Suppressor macrophage treated with lipopolysaccharide for 4 hours (primary cell): Measurements from ENCODE around the gene VIPR1.

Experiments
- DNase-seq: peaks from one replicate; pipeline ENCODE4 v3.0.0-alpha.2; 2020

The VIPR1 gene

DNA sequence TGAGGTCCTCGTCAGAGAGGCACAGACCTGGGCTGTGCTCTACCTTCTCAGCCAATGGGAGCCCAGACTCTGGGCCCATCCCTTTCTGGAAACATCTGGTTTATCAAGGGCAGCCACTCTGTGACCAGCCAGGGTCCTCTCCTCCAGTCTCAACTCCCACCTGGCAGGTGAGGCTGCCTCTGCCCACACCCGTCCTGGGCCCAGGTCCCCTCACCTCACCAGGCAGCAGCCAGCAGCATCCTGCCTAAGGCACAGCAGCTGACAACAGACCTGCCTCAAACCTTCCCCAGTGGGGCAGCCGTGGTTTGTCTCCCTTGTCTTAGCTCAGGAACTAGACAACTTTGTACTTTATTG, 8.7 kb upstream of the VIPR1 start:
- DNase-seq, result no peak

DNA sequence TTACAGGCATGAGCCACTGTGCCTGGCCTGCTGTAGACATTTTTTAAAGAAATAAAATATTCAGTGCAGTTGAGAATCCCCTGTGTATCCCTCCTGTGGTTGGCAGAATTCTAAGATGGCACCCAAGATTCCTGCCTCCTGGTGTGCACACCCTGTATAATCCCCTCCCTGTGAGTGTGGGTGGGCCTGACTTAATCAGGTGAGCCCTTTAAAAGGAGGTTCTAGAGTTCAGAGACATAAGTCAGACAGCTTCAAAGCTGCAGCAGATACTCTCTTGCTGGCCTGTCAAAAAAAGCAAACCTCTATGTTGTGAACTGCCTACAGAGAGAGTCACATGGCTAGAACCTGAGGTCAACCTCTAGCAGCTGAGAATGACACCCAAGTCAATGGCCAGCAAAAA, 7.0 kb upstream of the VIPR1 start:
- DNase-seq, result no peak

DNA sequence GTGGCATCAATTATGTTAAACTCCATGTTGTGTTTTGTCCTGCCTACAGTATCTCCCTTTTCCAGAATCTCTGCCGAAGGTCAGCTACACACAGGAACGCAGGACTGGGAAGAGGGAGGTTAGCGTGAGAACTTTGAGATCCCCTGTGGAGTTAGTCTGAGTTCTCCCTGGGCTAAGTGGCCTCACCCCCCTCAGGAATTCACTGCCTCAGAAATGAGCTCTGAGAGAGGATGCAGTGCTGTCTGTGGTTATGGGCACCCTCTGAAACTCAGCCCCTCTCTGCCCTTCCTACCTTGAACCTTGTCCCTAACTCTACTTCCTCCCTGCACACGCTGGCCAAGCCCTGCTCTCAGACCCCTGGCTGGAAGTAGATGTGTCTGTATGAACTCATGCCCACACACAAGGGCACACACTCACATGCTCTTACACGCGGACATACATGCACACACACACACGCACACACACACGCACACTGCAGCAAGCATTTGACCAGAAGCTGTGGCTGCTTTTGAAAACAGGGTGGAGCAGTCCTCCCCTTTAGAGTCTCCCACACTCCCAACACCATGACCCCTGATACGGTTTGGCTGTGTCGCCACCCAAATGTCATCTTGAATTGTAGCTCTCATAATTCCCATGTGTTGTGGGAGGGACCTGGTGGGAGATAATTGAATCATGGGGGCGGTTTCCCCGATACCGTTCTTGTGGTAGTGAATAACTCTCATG, 5.3 kb upstream of the VIPR1 start:
- no peak for DNase-seq

DNA sequence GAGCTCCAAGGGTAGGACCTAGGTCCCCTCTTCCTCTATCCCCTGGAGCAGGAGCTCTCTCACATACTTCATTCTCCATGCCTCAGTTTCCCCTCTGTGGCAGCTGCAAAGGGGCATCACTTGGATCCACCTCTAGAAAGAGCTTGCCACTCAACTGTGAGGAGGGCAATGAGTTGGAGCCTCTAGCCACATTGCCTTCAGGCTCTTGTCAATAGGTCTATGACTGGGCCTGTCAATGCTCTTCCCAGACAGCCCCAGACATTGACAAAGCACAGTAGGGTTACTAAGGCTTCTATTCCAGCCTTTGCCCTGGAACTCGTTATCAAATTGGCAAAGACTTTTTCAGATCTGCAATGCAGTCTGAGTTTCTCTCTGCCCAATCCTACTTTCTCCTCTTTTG, 4.4 kb upstream of the VIPR1 start:
- no peak for DNase-seq

- no peak for DNase-seq
Observed at GRCh38 chr3:42498791-42499477, 3.5 kb upstream of the VIPR1 start.

DNA sequence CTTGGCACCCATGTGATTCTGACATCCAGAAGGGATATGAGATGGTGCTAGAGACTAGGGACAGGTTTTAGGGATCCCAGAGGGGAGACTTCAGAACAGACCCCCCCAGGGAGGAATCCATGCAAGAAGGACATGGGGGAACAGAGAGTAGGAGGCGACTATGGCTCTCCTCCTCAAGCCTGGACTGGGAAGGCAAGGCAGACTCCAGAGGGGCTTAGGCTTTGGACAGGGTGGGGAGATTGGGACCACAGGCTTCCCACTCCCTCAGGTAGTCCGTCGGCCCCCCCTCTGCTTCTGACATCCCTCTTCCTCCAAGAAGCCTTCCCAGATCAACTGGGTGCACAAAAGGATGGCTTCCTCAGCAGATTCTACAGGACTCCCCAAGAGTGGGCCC, 3.0 kb upstream of the VIPR1 start:
- no peak for DNase-seq

DNA sequence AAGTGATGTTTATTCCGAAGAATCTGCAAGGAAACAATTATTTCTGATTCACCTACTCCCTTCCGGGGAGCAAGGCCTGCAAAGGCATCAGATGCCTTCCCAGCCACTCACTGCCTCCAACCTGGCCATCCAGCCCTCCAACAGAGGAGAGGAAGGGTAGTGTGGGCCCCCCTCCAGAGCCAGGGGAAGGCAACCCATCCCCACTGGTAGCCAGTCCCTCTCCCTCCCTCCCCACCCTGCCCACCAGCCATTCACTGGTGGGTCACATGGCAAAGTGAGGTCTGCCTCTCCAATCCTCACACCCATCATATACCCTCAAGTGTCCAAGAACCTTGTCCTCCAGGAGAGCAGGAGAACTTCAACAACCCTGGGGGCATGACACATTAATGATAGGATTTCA, 2.4 kb upstream of the VIPR1 start:
- no peak for DNase-seq

DNA sequence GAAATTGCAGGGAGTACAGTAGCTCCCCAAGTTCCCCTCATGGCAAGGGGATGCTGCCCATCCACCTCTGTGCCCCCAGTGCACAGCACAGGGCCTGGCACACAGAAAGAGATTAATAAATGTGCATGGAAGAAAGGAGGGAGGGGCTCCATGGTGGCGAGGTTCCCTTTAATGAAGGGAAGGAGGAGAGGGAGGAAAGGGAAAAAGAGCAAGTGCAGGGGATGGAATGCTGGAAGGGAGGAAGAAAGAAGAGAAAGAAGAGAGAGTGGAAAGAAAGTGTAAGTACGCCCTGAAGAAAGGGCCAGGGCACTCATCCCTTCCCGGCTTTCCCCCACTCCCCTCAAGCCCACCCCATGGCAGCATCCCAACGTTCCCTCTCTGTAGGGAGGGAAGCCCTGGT, 1.5 kb upstream of the VIPR1 start:
- no peak for DNase-seq

DNA sequence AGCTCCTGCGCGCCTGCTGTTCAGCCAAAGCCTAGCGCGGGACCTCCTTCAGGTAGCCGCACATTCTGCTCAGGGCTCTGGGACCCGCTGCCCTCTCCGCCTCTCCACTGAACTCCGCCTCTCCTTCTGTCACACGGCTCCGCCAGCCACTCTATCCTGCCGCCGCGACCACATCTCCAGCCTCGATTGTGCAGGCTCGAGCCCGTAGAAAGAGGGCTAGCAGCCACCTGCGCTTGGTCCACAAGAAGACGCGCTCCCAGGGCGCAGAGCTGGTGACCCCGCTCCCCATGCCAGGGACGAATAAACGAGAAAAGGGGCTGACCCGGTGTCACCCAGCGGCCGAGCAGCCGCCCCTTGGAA, 1.1 kb upstream of the VIPR1 start:
- DNase-seq, result no peak

DNA sequence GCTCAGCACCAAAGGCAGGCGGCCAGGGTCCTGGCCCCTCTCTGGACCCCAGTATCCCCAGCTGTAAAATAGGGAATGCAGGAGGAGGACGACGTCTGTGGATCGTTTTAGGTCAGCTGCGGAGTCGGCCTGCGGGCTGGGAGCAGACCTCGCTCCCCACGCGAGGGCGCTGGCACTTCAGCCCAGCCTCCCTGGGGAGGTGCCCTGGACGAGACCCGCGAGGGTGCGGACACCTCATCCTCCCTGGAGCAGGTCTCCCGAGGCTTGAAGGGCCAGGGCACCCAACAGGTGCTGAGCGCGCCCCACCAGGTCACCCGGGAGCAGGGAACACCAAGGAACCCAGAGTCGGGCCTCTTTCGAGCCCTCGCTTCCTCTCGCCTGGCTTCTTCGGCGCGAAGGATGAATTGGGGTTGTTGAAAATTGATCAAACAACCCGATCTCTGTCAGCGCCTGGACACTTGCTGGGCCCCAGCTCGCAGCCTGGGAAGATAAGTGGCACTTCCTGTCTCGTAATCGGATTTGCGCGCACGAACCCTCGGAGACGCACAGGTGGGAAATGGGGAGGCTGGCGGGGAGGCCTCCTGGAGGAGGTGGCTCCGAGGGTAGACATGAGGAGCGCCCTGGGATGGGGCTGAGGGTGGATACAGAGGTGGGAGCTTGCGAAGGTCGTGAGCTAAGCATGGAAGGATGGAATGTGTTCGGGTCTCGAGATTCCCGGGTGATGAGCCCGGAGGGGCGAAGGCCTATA, 588 bp upstream of the VIPR1 start:
- peak; percentile 67 for DNase-seq

DNA sequence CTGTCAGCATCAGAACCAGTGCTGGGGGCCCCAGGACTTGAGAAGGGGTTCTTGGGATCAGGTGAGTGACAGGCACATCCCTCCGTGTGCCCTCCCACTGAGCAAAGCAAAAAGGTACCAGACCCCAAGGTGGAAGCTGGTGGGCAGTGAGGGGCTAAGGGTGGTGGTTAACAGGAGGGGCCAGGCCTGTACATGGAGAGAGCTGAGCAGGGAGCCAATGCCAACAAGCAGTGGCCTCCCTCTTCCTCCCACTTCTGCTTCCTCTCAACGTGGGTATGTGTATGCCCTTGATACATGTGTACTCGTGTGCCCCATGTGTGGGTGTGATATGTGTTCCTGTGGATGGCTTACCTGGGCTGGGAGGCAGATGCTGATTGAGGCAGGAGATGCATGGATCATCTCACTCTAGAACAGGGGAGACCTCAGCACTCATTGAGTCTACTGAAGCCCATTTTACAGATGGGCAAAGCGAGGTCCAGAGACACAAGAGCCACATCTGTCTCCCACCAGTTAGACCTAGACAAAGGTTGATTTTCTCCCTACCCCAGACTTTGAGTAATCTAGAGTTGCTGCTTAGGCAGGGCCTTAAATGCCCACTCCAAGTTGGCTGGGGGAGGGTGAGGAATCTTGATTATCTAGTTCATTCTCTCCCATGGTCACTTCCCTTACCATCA, 945 bp downstream of the VIPR1 start:
- DNase-seq, result no peak

DNA sequence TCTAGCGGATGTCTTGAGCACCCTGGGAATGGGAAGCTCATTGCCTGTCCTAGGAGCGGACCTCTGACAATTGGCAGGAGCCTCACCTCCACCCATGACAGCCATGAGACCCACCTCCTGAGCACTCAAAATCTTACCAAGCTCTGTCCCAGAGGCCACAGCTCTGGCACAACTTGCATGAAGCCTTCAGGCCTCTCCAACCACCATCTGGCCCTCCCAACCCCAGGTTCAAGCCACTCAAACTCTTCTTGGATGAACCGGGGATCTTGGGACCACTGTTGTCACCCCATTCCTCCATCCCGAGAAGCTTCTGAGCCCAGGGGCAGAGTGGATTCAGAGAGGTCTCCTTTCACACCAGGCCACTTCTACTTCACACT, 1.5 kb downstream of the VIPR1 start:
- DNase-seq, result no peak

DNA sequence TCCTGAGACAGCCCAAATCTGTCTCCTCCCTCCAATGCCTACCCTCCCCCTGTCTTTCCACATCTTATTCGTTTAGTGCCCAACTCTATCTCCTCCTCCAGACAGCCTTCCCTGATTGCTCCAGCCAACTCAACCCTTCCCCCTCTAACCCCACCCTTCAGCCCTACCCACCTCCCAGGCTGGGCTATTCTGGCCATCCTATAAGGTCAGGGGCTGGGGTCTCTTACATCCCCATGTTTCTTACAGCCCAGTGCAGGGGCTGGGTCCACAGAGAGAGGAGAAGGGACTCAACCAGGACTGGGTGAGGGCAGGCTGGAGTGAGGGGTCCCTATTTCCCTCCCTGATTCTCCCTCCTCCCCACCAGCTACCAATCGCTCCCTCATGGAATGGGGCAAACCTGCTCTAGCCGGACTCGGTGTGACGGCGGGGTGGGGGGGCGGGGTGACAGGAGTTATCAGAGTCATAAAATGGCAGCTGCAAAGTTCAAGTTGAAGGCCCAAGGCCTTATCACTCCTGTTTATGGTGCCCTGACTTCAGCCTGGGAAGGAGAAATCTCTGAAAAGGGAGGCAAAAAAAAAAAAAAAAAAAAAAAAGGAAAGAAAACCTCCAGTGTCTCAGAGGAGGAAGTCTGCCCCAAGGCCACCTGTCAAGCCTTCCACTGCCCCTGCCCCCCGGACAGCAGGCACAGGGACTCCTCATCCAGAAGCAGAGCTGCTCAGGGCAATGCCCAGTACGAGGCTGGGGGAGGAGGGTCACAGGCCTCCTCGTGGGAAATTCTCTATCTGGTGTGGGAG, 2.1 kb downstream of the VIPR1 start:
- no peak for DNase-seq

DNA sequence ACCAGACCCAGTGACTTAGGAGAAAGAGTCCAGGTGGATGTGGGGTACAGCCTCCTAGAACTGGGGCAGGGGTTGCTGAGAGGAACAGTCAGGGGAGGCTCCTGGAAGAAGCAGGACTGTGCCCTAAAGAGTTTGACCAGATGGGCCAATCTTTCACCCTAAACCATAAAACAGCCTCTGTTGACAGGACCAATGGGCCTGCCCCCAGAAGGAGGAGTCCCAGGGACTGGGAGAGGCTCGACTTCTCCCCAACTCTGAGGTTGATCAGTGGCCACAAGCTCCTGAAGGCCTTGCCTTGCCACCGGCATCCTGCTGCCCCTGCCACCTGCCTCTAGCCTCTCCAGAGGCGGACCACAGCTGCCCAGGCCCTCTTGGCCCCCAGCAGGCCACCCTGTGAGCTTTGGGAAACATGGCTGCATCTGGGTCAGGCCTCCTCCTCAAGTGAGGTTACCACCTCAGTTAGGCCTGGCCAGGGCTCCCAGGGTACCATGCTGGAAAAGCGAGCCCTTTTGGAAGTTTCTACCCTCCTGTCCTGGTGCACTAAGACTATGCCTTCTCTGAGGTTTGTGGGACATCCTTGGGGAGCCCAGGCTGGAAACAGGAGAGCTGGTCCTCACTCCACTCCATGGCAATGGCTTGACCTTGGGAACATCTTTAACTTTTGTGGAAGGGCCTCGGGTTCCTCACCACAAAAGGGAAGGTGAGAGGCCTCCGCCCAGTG, 2.8 kb downstream of the VIPR1 start:
- no peak for DNase-seq

- DNase-seq, result no peak
Observed at GRCh38 chr3:42505849-42506410, 3.5 kb downstream of the VIPR1 start.

- no peak for DNase-seq
Observed at GRCh38 chr3:42507252-42507651, 4.8 kb downstream of the VIPR1 start.

DNA sequence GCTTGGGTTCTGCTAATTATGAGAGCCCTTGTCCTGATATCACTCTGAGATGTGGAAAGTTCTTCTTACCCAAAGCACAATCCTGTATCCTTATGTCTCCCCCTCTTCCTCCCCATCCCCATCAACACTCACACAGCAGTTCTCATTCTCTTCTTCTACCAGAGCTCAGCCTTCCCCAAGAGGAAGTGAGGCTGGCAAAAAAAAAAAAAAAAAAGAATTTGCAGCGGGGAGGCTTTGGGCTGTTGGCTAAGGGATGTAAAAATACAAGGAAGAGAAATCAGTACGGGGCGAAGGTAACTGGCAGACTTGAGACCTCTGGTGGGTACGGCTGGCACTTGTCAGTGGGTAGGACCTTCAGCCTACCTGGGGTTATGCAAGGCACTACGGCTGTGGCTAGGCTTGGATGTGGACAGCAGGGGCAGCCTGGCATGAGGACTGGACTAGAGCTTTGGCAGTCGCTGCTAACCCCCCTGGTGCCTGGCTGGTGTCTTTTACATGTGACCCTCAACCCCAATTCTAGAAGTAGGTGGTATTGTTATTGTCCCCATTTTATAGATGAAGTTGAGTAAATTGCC, 5.4 kb downstream of the VIPR1 start:
- peak; percentile 25 for DNase-seq

DNA sequence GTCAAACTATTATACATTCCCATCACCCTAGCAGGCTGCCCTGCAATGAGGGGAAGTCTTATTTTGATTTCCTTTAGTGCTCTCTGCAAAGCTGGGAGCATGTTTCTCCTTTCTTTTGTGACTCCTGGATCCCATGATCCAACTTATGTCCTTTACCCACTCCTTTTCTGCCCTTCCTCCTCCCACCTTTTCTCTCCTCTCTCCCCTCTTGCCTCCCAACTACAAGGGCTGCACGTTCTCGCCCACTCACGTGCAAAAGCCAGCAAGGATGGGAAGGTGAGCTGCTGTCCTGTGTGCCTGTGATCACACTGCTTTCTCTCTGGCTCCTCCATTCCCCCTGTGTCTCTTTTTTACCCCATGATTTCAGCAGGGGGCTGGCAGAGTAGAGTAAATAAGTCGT, 6.1 kb downstream of the VIPR1 start:
- DNase-seq, result no peak

GRCh38 chr3:42509111-42509510, 6.7 kb downstream of the VIPR1 start:
- no peak for DNase-seq

DNA sequence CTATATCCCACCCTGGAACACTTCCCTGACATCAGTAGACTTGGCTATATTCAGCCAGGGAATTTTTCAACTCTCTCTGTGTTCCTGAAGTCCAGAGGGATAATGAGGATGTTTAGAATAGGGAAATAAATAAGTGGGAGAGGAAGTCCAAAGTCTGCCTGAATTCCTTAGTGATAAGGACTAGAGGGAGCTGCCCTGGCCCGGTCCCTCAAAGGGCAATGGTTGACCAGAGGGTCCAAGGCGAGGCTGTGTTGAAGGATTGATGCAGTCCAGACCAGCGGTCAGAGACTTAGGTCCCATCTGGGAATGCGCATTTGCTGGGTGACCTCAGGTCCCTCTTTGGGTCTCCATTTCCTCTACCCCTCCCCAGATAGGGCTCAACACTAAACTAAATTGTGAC, 7.9 kb downstream of the VIPR1 start:
- DNase-seq, result no peak

GRCh38 chr3:42511201-42511600, 8.8 kb downstream of the VIPR1 start:
- no peak for DNase-seq

DNA sequence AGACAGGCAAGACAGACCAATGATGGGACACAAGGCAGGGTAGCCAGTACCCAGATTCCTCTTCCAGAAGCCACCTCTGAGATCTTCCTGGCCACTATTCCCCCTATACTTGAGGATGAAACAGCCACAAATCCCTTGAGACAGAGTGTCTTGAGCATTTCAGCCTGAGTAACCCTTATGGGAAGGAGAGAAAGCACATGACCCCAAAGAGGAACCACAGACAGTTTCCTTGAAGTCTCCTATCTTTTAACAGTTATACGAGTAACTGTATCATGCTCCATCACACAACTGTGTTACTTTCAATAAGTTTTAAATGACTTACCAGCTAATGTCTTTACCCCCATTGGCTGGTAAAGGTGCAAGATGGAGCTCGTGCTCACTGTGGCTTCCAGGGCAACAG, 9.3 kb downstream of the VIPR1 start:
- peak; percentile 39 for DNase-seq
